MCF 10A (cell line): ENCODE measurements around the gene SERPINB12. TPM values are rescaled to one million over a fixed set of nuclear protein-coding genes. Genes with fewer than 3 reads are reported as not detected.

ENCODE experiments used
- BruUV-seq: library from RNA; stranded (reverse); fragments of 400-500 nt; replicated peaks from 2 replicates; lab custom pipeline; 2021; lab: Mats Ljungman, UMichigan
- CTCF ChIA-PET: fragments of 300-600 bp; sonication (Branson Sonifier 250); formaldehyde crosslinking; extraction: SDS; loops from one replicate; lab custom pipeline; 2021; ENCODE audit warnings: antibody characterized with exemption, inconsistent platforms; lab: Yijun Ruan, JAX
- POLR2A ChIA-PET: fragments of 300-600, 350-650 bp; sonication (Branson Sonifier 250); formaldehyde crosslinking; extraction: SDS; loops from one replicate; lab custom pipeline; 2020; ENCODE audit warnings: antibody characterized with exemption, inconsistent platforms; lab: Yijun Ruan, JAX
- DNase-seq: peaks from one replicate; pipeline ENCODE4 v3.0.0-alpha.2; 2018; ENCODE audit not compliant: unreplicated experiment
- H3K27ac Mint-ChIP-seq: one replicate; pipeline ENCODE4 v1.8.0; 2022; ENCODE audit warnings: mild to moderate bottlenecking, low read depth, mixed read lengths; ENCODE audit not compliant: unreplicated experiment
- H3K27me3 Mint-ChIP-seq: one replicate; pipeline ENCODE4 v1.8.0; 2022; ENCODE audit warnings: mixed read lengths; ENCODE audit not compliant: insufficient read depth, unreplicated experiment
- H3K36me3 Mint-ChIP-seq: one replicate; pipeline ENCODE4 v1.8.0; 2022; ENCODE audit warnings: mild to moderate bottlenecking, moderate library complexity, mixed read lengths; ENCODE audit not compliant: insufficient read depth, unreplicated experiment
- H3K4me1 Mint-ChIP-seq: one replicate; pipeline ENCODE4 v1.8.0; 2022; ENCODE audit warnings: mixed read lengths; ENCODE audit not compliant: insufficient read depth, unreplicated experiment
- H3K4me3 Mint-ChIP-seq: one replicate; pipeline ENCODE4 v1.8.0; 2022; ENCODE audit warnings: mild to moderate bottlenecking, moderate library complexity, mixed read lengths; ENCODE audit not compliant: unreplicated experiment
- H3K9me3 Mint-ChIP-seq: one replicate; pipeline ENCODE4 v1.8.0; 2022; ENCODE audit warnings: mixed read lengths; ENCODE audit not compliant: unreplicated experiment
- CTCF ChIP-seq: fragments of 200-600 bp; IDR thresholded peaks from one replicate; pipeline ENCODE4 v1.8.0; 2022; ENCODE audit warnings: antibody characterized with exemption, mild to moderate bottlenecking; ENCODE audit not compliant: unreplicated experiment
- intact Hi-C: fragments of 100-400 bp; cut with micrococcal nuclease; formaldehyde crosslinking; loops from 2 replicates; pipeline ENCODE4 v1.14.1; 2022
- total RNA-seq: library from RNA; stranded (reverse); gene quantifications from 2 replicates; pipeline ENCODE4 v1.2.3, GENCODE V29; 2022

The SERPINB12 gene
- total RNA-seq, 1 experiment from 2014 or later: not detected

GRCh38 chr18:63617049-63617914 is 75.1 kb downstream of the SERPINB12 start:
- no peaks in the 10 kb centered on the region for H3K36me3 Mint-ChIP-seq
- H3K4me3 Mint-ChIP-seq: no peak overlapping the region
- no peaks in the 10 kb centered on the region for H3K9me3 Mint-ChIP-seq
- TF ChIP-seq CTCF: no peak
- POLR2A ChIA-PET: no interaction called here
- DNase-seq: no peak
- H3K4me1 Mint-ChIP-seq: no peaks in the 10 kb centered on the region
- H3K27ac Mint-ChIP-seq: no peak overlapping the region
- no TSS peak for BruUV-seq
- H3K27me3 Mint-ChIP-seq: no peaks in the 10 kb centered on the region
- CTCF ChIA-PET: interaction anchor here (0.7 kb wide), 1 partner anchor 14 kb away, joined by 3 read pairs; no protein-coding TSS in a partner anchor
- intact Hi-C loops: no loop called here

- Mint-ChIP-seq H3K36me3 (no peaks in the 10 kb centered on the region), H3K9me3 (no peaks in the 10 kb centered on the region), H3K27ac (no peak overlapping the region), H3K4me1 (no peaks in the 10 kb centered on the region), H3K27me3 (no peaks in the 10 kb centered on the region), H3K4me3 (no peak overlapping the region)
- intact Hi-C loops: no loop called here
- no peak for DNase-seq
- TF ChIP-seq CTCF: no peak
- POLR2A ChIA-PET: no interaction called here
- CTCF ChIA-PET: interaction anchor here (0.7 kb wide), 2 partner anchors 14 to 73 kb away, joined by 3 to 5 read pairs; no protein-coding TSS in a partner anchor
- no TSS peak for BruUV-seq
These were observed 75.7 kb downstream of the SERPINB12 start for GRCh38 chr18:63617915-63618234.

Other genes with a start within 250 kb of the SERPINB12 start
- 3.0 and 5.7 TPM in 2 replicates for gene BCL2, start 222.6 kb upstream of the SERPINB12 start, total RNA-seq
- 97.4 and 108 TPM in 2 replicates for gene KDSR, start 175.2 kb upstream of the SERPINB12 start, total RNA-seq
- 67.8 and 89.8 TPM in 2 replicates for gene VPS4B, start 119.9 kb upstream of the SERPINB12 start, total RNA-seq
- gene SERPINB5, start 65.4 kb upstream of the SERPINB12 start, total RNA-seq: 254 and 330 TPM in 2 replicates
- 0.49 TPM in 1 of 2 replicates, not detected in the other for gene SERPINB13, start 45.0 kb downstream of the SERPINB12 start, total RNA-seq
- not detected in 2 replicates for gene SERPINB4, start 101.9 kb downstream of the SERPINB12 start, total RNA-seq
- gene SERPINB3, start 119.5 kb downstream of the SERPINB12 start, total RNA-seq: 0.28 TPM in 1 of 2 replicates, not detected in the other
- gene SERPINB11, start 160.6 kb downstream of the SERPINB12 start, total RNA-seq: not detected in 2 replicates
- 2.6 and 3.0 TPM in 2 replicates for gene SERPINB7, start 233.0 kb downstream of the SERPINB12 start, total RNA-seq